GM19025 (cell line): ENCODE measurements around the gene UBA6.
"Not testable (repeated sequence)": the region's sequence is repeated elsewhere in the genome, so short reads cannot be mapped to it uniquely, and the experiment has no call there.

ENCODE experiments used
- ATAC-seq: cut with Tn5 transposase; IDR thresholded peaks from one replicate; pipeline ENCODE4 v1.9.1; 2021; ENCODE audit warnings: mild to moderate bottlenecking, low read depth, moderate library complexity; ENCODE audit not compliant: unreplicated experiment

UBA6 gene

DNA sequence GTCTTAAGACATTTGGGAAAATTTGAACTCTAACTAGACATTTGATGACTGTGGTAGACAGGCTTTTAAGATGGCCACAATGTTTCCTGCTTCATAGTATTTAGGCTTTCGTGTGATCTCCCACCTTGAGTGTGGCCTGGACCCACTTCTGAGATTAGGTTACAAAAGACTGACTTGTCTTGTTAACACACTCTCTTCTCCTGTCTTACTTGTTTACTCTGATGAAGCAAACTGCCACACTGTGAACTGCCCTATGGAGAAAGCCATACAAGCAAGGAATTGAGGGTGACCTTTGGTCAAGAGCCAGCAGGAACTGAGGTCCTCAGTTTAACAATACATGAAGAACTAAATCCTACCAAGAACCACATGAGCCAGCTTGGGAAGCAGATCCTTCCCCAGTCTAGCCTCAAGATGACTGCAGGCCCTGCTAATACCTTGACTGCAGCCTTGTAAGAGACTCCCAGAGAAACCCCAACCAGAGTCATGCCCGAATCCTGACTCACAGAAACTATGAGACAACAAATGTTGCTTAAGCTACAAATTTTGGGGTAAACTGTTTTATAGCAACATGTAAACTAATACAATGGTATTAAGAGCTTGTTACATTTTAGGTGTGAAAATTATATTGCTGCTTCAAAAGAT is 20.3 kb downstream of the UBA6 start:
- no peak for ATAC-seq

DNA sequence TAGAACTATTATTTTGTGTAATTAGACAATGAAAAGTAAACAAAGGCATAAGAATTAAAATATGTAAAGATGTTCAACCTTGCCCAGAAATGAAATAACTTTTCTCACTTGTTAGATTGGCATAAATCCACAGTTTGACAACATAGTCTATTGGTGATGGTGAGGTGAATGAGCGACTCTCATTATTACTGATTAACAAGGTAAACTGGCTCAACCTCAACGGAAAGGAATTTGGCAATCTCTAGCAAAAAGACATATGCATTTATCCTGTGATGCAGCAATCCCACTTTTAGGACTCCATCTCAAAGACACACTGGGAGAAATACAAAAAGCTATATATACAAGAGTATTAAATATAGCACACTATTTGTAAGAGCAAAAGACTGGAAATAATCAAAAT is 22.3 kb downstream of the UBA6 start:
- no peak for ATAC-seq

DNA sequence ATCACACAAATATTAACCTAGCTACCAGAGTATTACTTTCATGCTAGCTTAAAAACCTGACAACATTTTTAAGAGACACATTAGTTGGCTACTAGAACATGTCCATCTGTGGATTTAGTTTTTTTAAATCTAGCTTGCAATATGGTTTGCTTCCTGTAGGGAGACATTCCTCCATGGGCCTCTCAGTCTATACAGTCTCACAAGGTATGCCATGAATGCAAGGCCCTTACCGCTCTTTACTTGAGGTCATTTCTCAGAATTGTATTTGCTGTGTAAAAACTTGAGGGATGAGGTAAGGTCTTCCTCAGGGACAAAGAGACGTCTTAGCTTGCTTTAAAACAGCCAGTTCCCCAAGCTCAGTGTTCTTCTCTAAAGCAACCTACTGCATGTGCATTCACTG is 26.9 kb downstream of the UBA6 start:
- ATAC-seq = no peak

- no peak for ATAC-seq
Measured at GRCh38 chr4:67668315-67668714, 32.6 kb downstream of the UBA6 start.

DNA sequence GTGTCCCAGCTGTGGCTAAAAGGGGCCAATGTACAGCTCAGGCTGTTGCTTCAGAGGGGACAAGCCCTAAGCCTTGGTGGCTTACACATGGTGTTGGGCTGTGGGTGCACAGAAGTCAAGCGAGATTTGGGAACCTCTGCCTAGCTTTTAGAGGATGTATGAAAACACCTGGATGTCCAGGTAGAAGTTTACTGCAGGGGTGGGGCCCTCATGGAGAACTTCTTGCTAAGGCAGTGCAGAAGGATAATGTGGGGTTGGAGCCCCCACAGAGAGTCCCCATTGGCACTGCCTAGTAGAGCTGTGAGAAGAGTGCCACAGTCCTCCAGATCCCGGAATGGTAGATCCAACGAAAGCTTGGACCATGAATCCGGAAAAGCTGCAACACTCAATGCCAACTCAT is 40.5 kb downstream of the UBA6 start:
- no peak for ATAC-seq

GRCh38 chr4:67659065-67659464 is 41.9 kb downstream of the UBA6 start:
- ATAC-seq = no peak

DNA sequence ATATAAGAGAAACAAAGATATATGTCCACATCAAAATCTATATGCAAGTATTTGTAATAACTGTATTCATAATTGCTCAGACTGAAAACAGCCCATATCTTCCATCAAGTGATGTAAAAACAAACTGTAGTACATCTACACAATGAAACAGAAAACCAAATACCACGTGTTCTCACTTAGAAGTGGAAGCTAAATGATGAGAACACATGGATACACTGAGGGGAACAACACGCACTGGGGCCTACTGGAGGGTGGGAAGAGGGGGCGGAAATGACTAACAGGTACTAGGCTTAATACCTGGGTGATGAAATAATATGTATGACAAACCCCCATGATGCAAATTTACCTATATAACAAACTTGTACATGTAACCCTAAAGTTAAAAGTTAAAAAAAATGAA is 42.7 kb downstream of the UBA6 start:
- ATAC-seq = no peak

- no peak for ATAC-seq
Measured at GRCh38 chr4:67651536-67651935, 49.4 kb downstream of the UBA6 start.

DNA sequence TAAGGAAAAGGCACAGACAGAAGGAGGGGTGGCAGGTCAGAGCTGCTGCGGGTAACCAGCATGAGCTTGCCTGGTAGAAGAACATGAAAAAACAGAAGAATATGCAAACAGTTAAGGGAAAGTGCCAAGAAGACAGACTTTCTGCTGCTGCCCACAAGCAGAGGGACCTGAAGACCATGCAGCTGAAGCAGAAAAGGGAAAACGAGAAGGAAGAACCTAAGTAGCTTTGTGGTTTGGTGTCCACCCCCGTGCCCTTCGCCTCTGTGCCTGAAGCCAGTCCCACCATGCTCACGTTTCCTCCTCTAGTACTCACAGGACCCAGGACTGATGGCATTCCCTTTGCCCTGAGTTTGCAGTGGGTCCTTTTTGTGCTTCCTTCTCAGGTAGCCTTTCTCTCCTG is 62.8 kb downstream of the UBA6 start:
- no peak for ATAC-seq

- not testable (repeated sequence) for ATAC-seq
Measured at GRCh38 chr4:67636978-67637377, 64.0 kb downstream of the UBA6 start.

DNA sequence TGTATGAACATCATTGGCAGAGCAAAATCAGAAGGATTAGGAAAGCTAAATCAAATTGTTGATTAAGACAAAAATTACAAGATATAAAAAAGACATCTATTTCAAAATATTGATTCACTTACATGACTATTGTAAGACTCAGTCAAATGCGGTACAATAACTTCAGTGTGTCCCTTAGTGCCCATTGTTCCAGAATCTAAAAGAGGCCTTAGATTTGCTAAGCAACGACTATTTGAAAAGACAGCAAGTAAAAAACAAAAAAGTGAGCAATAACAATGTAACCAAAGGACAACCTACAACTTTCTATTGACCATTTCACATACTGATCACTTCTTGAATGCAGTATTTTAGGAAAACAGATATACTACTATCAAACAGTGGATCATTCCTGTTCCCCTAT is 65.6 kb downstream of the UBA6 start:
- no peak for ATAC-seq

DNA sequence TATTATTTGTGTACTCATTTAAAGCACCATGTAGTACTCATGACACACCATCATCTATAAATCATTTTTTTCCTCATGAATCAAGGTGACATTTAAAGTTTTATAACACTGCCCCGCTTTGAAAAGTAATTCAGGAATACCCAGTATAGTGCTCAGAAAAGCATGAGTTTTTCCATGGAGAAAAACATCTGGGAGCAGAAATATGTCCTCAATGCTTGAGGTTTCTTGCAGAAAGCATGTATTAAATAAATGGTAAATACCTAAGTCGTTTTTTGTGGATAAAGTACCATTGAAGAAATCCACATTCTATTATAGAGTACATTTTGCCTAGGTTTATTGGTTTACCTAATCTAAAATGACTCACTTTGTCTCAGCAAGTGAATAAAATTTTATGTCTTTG is 66.2 kb downstream of the UBA6 start:
- ATAC-seq = no peak

GRCh38 chr4:67632492-67632891 is 68.5 kb downstream of the UBA6 start:
- ATAC-seq = no peak

DNA sequence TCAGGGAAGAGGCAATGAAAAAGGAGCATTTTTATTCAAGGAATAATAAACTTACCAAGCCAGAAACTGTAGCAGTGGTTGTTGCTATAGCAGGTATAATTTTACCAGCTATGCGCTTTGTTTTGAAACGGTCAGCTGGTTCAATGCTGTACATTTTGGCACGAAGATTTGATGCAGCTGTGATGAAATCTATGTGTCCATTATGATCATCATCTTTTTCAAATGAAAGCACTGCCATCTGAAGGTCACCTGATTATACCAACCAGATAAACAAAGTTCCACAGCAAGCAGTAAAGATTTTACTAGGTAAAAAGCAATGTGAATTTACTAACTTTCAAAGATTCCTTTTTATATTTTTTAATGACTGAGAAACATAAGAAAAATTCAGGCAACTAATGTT is 76.0 kb downstream of the UBA6 start:
- no peak for ATAC-seq

GRCh38 chr4:67616478-67616877 is 84.5 kb downstream of the UBA6 start:
- ATAC-seq = no peak

GRCh38 chr4:67615119-67615518 is 85.8 kb downstream of the UBA6 start:
- ATAC-seq = no peak

DNA sequence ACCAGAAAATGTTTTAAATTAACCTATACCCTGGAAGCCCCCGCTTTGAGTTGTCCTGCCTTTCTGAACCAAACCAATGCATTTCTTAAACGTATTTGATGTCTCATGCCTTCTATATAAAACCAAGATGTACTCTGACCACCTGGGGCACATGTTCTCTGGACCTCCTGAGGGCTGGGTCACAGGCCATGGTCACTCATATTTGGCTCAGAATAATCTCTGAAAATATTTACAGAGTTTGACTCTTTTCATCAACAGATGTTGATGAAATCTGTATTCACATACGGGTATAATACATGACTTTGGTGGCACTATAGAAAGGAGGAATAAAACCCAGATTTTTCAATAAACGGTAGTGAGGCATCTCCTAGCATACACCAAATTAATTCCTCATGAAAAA is 86.8 kb downstream of the UBA6 start:
- ATAC-seq = no peak

DNA sequence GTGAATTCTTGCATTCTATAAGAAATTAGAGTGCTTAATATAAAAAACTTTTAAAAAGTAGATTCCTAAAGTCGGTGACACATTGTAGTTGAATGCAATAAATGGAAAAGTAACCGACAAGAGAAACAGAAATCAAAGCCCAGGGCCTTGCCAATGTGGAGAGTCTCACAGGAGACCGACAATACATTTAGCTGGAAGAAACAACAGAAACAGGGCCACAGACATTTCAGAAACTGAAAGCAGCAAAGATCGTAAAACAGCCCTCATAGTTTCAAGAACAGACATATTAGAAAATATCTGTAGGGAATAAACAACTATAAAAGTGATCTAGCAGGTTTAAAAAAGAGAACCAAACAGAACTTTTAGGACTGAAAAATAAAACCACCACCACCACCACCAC is 92.9 kb downstream of the UBA6 start:
- no peak for ATAC-seq

GRCh38 chr4:67604749-67605148 is 96.2 kb downstream of the UBA6 start:
- ATAC-seq = no peak

- ATAC-seq = no peak
Measured at GRCh38 chr4:67604029-67604381, 97.0 kb downstream of the UBA6 start.

- no peak for ATAC-seq
Measured at GRCh38 chr4:67603310-67604028, 97.5 kb downstream of the UBA6 start.

DNA sequence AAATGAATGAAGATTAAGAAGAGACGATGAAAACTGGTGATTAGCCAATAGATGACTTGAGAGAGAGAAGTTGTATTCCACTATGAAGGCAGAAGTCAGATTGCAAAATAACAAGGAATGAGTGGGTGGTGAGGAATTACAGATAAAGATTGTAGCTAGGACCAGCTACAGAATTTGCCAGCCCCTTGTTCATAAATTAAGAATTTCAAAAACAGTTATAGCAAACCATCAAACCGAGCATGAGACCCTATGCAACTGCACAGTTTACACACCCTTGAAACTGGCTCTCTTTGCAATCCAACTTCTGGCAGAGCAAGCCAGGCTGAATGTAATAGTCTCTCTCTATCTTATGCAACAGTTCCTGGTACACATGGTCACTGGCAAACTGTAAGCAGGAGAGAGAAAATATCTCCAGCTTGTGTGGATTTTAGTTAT is 107.2 kb downstream of the UBA6 start:
- no peak for ATAC-seq
